Activated T-helper 1 cell treated with anti-CD3 and anti-CD28 coated beads, Interleukin-2, amount 50 U/mL, for 16 hours (primary cell): ENCODE results near the gene RAD18.

ENCODE experiments used
- DNase-seq, 2 donors: peaks; one replicate each; pipeline ENCODE4 v3.0.0-alpha.2; 2020; ENCODE audit warnings: low read depth in 1 of 2, low spot score in 1 of 2

RAD18 gene

DNA sequence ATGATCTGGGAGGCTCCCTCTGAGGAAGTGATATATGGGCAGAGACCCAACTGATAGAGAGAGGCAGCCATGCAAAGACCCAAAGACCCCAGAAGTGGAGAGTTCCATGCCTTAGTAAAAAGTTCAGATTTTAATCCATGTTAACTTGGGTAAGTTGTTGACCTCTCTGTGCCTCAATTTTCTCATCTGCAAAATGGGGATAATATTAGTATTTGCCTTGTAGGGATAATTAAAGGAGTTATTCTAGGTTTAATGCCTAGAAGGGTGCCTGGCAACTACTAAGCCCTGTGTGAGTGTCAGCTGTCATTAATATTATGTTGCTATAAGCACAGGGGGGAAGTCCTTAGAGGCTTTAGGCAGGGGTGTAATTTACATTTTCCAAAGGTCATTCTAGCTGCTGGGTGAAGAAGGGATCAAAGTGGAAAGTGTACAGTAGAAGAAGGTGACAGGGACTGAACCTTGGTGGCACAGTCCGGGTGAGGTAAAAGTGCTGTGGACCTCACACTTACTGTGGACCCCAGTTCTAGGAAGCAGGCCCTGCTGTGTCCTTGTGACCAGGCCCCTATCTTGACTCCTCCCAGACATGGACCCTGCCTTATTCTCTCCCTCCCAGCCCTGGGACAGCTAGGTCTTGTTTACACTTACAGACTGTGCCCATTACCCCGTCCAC, 3.0 kb upstream of the RAD18 start:
- DNase-seq, result no peak

DNA sequence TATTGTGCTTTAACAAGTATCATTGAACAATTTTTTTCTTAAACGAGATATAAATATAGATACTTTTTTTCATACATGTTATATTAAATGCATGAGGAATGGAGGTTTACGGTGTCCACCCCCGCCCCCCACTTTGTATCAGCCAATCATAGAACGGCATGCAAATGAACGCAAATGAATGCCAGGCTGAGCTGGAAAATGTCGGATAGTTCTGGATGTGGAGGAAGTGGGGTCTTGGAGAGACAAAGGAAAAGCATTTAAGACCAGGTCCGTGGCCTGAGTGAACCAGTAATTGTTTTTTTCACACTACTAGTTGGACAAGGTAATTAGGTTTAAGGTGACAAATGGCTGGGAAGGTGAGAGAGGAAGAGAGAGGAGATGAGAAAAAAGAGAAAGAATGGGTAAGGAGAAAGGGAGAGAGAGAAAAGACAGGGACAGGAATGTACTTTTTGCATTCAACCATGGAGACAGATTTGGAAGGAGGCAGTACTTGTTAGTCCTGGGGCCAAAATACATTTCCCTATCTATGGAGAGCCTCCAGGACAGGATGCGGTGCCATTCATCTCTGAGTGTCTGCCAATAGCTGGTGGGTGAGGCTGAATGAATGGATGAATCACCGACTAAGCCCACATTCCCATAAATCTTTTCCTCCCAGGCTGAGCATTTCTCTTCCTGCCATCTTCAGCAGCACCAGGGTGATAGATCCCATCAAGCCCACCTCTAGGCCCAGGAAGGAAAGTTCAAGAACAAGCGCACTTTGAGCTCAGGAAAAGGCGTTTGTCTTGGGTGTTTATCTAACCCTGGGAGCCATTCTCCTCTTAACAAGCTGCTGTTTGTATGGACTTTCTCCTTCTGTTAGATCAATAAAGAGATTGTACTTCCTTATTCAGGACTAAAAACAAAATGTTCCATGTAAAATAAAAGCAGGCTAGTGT, 1.4 kb upstream of the RAD18 start:
- no peak for DNase-seq

DNA sequence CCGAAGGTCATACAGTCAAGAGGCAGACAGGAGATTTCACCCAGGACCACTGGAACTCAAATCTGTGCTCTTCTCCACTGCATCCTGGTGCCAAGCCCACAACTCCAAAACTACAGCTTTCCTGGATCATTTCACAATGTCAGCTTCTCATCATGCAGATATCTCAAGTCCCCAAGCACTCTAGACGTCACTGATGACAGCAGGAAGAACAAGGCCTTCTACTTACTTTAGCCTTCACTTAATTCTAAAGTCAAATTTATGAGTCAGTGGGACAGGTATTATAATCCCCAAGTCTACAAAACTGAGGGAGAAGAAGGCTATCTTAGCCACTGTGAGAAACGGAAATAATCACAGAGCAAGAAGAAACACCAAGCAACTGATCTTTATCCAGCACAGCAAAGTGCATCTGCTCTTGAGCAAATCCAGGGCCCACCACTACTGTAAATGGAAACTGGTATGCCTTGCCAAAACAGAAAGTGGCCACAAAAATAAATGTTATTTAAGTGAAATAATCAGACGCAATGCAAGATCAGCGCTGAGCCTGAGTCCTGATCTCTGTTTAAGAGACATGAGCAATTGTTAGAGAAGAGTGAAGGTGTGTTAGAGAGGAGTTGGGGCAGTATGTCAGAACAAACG, 928 bp downstream of the RAD18 start:
- DNase-seq, result no peak

DNA sequence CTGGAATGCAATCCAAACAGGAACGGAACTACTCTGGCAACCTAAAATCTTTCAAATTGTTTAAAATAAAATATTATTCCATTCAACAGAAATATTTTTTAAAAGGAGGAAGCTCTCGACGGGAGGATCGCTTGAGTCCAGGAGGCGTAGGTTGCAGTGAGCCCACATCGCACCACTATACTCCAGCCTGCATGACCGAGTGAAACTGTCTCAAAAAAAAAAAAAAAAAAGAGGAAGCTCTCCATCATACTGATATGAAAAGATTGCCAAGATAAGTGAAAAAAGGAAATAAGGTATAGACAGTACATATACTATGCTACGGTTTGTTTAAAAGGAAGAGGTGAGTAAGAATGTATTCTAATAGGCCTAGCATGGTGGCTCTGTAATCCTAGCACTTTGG, 3.6 kb downstream of the RAD18 start:
- DNase-seq, result no peak

DNA sequence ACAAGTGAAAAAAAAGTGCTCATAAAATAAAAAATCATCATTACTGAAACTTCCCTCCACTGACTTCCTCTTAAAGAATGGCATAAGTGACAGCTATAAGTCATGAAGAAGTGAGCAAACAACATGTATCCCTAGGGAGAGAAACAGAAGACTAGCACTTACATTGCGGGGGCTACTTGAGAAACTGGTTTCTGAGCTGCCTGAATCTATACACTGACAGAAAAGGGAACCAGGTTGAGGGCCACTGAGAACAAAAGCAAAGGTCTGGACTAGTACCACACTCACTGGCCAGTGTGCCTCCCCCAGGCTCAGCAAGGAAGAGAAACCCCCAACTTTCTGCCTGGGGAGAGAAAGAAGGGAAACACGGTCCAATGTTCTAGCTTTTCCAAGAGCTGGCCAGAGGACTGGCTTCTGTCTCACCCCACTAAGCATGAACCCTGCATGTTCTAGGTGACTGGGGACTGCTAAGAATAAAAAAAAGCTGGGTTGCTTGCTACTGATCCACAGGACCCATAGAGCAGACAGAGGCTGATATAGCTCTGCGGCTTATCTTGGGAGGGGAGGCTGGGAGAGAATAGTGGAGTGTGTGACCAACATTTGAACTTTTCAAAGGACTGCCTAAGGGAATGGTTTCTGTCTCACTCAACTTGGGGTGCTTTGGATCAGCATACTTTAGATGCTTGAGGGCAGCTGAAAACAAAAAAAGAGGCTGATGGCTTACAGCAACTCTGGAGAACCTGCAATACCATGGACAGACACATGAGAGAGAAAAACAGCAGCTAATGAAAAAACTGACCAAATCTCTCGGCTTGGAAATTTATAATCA, 8.1 kb downstream of the RAD18 start:
- no peak for DNase-seq

DNA sequence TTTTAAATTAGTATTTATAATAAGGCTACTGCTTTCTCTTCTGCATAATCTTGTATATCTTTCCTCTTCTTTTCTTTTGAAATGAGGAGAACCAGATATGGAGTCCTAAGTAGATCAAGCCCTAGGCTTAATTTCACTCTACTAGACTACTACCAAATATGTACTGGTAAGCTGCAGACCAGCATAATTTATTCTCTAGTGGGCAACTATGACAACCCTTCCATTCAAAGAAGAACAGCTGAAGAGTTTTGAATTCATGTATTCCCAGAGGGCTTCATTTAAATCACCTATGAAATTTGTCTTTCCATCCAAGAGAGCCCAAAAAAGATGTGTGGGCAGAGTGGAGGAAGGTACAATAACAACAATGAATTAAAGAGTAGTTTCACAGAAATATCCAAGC, 10.0 kb downstream of the RAD18 start:
- no peak for DNase-seq

DNA sequence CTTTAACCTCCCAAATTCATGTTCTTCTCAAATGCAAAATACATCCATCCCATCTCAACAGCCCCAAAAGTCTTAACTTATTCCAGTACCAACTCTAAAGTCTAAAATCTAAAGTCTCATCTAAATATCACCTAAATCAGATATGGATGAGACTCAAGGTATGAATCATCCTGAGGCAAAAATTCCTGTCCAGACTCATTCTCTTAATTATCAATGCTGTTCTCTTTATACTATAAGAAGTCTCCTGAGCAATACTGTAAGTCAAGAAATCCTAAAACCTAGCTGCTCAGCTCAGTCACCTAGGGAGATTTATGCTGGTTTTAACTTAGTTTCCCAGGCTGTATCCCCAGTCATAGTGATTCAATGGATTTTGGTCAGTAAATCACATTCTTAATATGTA, 11.1 kb downstream of the RAD18 start:
- DNase-seq, result no peak

DNA sequence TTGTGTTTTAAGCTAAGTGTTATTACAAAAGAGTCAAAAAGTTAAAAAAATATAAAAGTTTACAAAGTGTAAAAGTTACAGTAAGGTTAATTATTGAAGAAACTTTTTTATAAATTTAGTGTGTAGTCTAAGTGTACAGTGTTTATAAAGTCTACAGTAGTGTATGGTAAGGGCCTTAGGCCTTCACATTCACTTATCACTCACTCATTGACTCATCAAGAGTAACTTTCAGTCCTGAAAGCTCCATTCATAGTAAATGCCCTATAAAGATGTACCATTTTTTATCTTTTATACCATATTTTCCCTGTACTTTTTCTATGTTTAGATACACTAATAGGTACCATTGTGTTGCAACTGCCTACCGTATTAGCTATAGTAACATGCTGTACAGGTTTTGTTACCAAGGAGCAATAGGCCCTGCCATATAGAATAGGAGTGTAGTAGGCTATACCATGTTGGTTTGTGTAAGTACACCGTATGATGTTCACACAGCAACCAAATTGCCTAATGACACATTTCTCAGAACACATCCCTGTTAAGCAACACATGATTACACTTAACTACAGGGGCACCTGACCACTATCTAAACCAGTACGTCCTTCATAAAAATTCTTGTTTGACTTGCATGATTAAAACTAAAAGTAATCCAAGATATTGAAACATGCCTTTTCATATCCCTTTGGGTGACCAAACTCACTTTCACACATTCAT, 17.2 kb downstream of the RAD18 start:
- no peak for DNase-seq

DNA sequence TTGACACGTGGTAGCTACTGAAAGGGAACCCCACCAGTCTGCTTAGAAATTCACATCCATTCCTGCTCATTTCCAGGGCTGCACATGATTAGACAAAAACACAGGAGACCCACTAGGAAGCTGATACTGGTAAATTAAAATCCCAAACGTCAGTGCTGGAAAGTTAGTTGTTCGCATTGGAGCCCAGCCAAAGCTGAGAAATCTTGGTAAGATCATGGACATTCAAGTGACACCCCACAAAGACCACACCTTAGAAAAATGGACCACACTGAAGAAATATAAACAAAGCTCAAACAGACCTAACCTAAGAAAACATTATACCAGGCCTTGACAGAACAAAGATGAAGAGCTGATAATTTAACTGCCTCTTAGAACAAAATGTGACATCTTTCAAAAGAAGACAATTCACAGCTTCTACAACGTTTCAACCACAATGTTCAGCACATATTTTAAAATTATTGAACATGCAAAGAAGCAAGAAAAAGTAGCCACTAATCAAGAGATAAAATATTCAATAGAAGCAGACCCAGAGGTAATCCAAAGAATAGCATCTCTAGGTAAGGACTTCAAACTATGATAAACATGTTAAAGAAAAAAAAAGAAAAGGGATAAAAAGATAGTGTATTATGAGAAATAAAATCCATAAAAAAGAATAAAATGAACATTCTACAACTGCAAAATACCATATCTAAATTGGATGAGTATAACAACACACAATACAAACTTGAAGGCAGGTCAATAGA, 20.4 kb downstream of the RAD18 start:
- no peak for DNase-seq

DNA sequence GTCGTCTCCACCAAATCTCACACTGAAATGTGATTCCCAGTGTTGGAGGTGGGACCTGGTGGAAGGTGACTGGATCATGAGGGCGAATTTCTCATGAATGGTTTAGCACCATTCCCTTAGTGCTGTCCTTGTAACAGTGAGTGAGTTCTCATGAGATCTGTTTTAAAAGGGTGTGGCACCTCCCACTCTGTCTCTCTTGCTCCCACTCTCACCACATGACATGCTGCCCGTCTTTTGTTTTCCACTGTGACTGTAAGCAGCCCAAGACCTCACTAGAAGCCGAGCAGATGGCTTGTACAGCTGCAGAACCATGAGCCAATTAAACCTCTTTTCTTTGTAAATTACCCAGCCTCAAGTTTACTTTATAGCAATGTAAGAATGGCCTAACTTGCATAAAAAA, 21.2 kb downstream of the RAD18 start:
- no peak for DNase-seq

DNA sequence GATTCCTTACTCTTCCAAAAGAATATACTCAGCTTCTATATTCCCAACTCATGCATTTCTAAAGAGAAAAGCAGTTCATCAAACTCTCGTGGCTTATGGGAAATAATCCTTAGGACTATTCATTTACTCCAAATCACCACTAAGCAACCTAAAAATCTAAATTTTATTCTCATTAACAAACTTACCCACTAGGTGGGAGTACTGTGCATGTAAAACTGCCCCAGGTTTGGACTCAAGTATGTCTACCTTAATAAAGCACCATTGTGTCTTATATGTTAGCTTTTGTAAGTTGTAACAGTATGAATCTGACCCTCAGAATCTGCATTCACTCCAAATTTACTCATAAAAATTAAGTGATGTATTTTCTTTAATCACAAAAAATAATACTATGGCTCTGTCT, 25.3 kb downstream of the RAD18 start:
- no peak for DNase-seq

DNA sequence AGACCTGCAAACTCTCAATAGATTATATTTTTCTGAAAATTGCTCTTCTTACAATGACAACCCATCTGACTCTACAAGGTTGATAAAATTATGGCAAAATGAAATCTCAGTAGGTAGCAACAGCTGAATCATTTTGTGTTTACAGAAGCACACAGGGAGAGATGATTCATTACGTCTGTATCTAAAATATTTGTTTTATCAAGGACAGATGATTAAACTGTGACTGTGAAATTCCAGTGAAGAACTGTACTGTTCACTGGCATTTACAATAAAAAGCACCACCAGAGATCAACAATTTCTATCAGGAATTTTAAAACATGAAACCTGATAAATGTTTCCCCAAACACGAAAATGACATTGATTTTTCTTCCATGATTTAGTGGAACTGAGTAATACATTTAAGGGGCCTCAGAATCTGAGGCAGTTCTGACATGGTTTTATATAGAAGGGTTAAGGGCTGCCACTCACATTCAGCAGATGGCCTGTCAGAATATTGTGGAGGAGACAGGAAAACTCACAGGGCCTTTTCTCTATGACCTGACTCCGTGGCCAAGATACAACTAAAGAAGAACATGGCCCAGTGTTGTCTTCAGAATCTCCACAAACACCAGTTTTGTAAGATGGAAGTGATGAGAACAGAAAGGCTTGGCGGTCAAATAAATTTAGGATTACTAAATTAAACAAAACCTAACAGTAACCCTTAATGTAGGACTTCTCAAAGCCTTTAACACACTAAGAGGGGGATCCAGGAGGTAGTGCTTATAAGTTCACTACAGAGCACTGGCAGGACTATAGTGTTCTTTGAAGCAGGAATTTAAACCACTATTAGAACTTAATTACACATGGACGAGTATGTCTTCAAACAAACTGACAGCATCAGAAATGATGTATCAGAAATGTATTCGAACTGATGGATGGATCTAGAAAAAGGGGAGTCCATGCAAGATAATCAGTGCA, 25.9 kb downstream of the RAD18 start:
- no peak for DNase-seq

DNA sequence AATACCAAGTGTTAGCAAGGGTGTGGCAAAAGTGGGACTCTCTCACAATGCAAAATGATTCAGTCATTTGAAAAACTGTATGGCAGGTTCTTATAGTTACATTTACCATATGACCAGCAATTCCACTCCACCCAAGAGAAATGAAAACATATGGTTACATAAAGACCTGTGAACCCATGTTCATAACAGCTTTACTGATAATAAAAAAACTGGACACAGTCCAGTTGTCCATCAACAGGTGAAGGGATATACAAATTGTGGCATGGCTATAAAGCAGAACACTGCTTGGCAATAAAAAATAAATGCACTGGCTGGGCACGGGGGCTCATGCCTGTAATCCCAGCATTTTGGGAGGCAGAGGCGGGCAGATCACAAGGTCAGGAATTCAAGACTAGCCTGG, 30.8 kb downstream of the RAD18 start:
- no peak for DNase-seq

DNA sequence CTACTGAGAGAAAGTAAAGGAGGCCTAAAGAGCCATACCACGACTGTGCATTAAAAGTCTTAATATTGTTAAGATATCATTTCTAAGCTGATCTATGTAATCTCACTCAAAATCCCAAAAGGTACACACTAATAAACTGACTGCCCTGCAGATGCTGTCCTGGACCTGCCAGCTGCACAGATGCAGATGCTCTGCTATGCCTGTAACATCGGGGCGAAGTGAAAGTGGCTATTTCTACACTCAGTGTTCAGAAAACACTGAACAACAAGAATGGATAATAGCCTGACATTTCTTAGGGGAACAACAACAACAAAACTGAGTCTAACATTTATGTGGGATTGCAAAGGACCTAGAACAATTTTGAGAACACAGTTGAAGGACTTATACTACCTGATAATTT, 31.9 kb downstream of the RAD18 start:
- DNase-seq, result no peak

DNA sequence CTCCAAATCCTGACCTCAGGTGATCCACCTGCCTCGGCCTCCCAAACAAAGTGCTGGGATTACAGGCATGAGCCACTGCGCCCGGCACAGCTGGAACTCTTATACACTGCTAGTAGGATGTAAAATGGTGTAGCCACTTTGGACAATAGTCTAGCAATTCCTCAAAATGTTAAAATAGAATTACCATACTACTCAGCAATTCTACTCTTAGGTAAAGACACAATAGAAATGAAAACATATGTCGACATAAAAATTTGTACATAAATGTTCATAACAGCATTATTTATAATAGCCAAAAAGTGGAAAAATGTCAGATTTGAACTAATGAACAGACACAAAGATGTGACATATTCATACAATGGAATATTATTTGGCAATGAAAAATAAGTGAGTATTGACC, 33.4 kb downstream of the RAD18 start:
- DNase-seq, result no peak

DNA sequence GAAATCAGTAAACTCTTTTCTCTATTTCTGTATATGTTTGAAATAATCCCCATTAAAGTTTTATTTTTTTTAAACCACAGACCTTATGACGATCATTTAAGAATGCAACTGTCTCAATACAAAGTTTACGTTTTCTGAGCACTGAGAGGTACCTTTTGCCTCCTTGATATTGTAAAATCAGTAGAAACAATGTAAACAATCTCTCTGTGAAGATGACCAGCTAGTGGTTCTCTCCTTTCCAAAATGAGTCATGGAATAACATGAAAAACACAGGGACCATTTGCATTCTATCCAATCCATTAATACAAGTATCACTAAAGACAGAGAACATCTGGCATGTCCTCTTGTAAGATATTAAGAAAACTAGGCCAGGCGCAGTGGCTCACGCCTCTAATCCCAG, 48.8 kb downstream of the RAD18 start:
- no peak for DNase-seq

DNA sequence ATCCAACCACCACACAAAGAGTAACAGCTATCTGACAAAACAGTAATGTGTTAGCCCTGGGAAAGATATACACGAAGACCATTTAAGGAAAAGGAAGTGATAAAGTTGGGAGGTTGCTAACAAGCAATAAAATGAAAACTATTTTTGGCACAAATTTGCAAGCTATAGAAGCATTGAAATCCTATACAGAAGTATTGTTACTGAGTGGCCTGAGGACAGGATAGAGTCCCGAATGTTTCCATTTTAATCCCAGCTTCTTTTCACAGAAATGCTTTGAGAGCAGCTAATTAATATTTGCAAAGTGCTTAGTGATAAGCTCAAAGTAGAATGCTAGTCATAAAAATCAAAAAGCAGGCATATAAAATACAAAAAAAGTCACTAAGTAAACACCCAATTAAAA, 51.5 kb downstream of the RAD18 start:
- no peak for DNase-seq

DNA sequence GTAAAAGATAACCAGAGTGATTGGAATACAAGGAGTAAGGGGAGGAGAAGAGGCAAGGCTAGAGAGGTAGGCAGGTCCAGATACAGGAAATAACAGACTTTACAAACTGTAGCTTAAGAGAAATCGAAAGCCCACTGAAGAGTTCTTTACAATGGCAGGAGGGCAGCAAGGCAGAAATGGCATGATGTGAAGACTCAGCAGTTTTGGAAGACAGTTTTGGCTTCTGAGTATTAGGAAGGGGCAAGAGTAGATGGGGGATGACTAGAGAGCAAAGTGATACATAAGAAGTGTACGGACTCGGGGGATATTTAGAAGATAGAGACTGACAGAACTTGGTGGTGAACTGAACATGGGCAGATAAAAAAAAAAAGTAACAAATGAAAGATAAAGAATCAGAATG, 54.1 kb downstream of the RAD18 start:
- DNase-seq, result no peak

DNA sequence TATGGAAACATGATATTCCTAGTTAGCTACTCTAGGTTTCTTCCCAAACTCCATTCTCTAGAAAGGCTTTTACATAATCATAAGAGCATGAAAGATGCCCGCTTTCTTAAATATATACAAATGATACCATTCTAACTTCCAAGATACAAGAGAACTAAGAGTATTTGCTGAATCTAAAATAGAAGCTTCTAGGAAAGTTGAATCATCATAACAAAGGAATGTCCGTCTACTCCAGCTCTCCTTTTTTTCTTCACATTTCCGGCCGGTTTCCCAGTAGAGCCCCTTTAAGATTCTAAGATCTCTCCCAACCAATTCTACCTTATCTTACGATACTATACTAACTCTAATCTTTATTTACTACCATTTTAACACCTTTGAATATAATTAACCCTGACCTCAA, 60.1 kb downstream of the RAD18 start:
- DNase-seq, result no peak
